Measurements from ENCODE around the gene PCDH12. TPM values are rescaled to one million over a fixed set of nuclear protein-coding genes. Genes with fewer than 3 reads are reported as not detected.

The PCDH12 gene
- total and polyA plus RNA-seq, 2 of the 8 experiments (the other 6 are each of a cell fraction or from before 2014, with no cell fraction given) = 0.06 to 0.17 TPM

DNA sequence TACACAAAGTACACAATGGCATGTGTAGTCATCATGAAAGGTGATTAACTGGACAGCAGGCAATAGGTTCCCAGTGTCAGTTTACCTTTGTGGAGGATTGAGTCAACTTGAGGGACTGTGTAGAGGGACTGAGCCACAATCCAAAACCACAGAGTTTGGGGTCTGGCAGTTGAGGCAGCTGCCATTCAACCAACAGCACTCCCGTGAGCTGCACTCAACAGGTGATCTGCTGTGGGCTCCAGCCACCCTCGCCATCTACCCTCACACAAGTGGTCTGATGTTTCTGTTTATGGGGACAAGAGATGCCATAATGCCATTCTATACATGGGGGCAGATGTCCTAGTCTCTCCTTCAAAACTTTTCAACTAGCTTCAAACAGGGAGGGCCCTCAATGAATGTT, 37.2 kb downstream of the PCDH12 start:
- Histone ChIP-seq H3K4me2 (ENCODE audit: insufficient read depth in 1 of 2, low read depth in 2 of 2, low read length in 2 of 2) (no peak overlapping the region), H3K27ac (ENCODE audit: low read depth, low read length) (no peak overlapping the region), H3K56ac (replicated peaks; ENCODE audit: insufficient read length, low read depth, low read length) (no peak overlapping the region), H2AFZ (ENCODE audit: low read length) (no peak overlapping the region), H3K23ac (ENCODE audit: insufficient read length) (no peak overlapping the region), H3K36me3 (ENCODE audit: control insufficient read depth in 2 of 4, insufficient read depth in 4 of 4, low read length in 3 of 4) (peaks cover 0 to 6% (median 3%) of the 10 kb centered on the region in 4 experiments; a peak in 3 of 8 replicates), H4K91ac (replicated peaks; ENCODE audit: insufficient read length, low read length) (no peak overlapping the region), H3K9ac (replicated peaks in 1 of 4; ENCODE audit: extremely low read depth in 1 of 4, low read depth in 3 of 4, low read length in 3 of 4) (no peak overlapping the region), H2BK5ac (ENCODE audit: low read depth, low read length) (no peak overlapping the region), H4K20me1 (replicated peaks in 1 of 2; ENCODE audit: control insufficient read depth in 1 of 2, insufficient read depth in 2 of 2, low read length in 2 of 2) (peaks cover 0 to 3% of the 10 kb centered on the region in 2 experiments), H3K79me2 (ENCODE audit: control insufficient read depth in 1 of 2, insufficient read depth in 2 of 2, low read length in 2 of 2) (peaks cover 4 to 9% of the 10 kb centered on the region in 2 experiments; a peak in 2 of 4 replicates), H2BK20ac (ENCODE audit: low read length) (no peak overlapping the region), H3K27me3 (replicated peaks in 1 of 4; ENCODE audit: control insufficient read depth in 3 of 4, extremely low read depth in 1 of 4, insufficient read depth in 3 of 4, low read length in 3 of 4) (no peaks in the 10 kb centered on the region), H3K18ac (ENCODE audit: extremely low read depth, low read length) (no peak overlapping the region), H3K4me1 (replicated peaks in 1 of 4; ENCODE audit: control insufficient read depth in 3 of 4, insufficient read depth in 4 of 4, low read length in 3 of 4) (peaks cover 0 to 6% (median 4%) of the 10 kb centered on the region in 4 experiments; a peak in 4 of 7 replicates), H3K4me3 (ENCODE audit: extremely low read depth in 1 of 4, insufficient read depth in 2 of 4, low read depth in 3 of 4, low read length in 4 of 4) (no peak overlapping the region), H2BK12ac (ENCODE audit: low read depth, low read length) (no peak overlapping the region), H3K23me2 (ENCODE audit: low read depth, low read length) (peaks cover 10% of the 10 kb centered on the region), H3K4ac (replicated peaks; ENCODE audit: insufficient read length, low read depth, low read length) (no peak overlapping the region), H3K9me3 (ENCODE audit: insufficient read depth in 2 of 2, low read depth in 1 of 2, low read length in 1 of 2) (no peaks in the 10 kb centered on the region), H2BK120ac (replicated peaks; ENCODE audit: low read depth, low read length) (no peak overlapping the region), H3K79me1 (ENCODE audit: low read depth, low read length) (peaks cover 2% of the 10 kb centered on the region; the same call in 1 of the 2 replicates), H2AK5ac (ENCODE audit: low read depth, low read length) (no peak overlapping the region), H3K14ac (ENCODE audit: insufficient read length) (no peak overlapping the region), H4K8ac (ENCODE audit: extremely low read depth, insufficient read depth, low read length) (no peak overlapping the region), H4K5ac (ENCODE audit: insufficient read length, low read depth, low read length) (no peak overlapping the region), H2BK15ac (ENCODE audit: low read length) (no peak overlapping the region)
- FAIRE-seq = no peak
- POLR2A ChIA-PET (ENCODE audit: partially characterized antibody) = interaction anchor here (1.1 to 1.7 kb wide), 2 partner anchors 10 to 45 kb away, joined by 3 to 6 read pairs; no protein-coding TSS in a partner anchor
- TF ChIP-seq TAF1 (IDR thresholded peaks at IDR 0.05; ENCODE audit: low read depth, low read length) (no peak), RFX5 (IDR thresholded peaks at IDR 0.05; ENCODE audit: borderline replicate concordance, low read depth, low read length) (no peak), SIX5 (IDR thresholded peaks at IDR 0.05; ENCODE audit: low read depth, low read length) (no peak), BACH1 (IDR thresholded peaks at IDR 0.05; ENCODE audit: low read length) (no peak), KDM5A (IDR thresholded peaks at IDR 0.05; ENCODE audit: low read length) (no peak), TAF7 (optimal IDR thresholded peaks at IDR 0.05; ENCODE audit: borderline replicate concordance, low read depth, low read length) (no peak), BRCA1 (IDR thresholded peaks at IDR 0.05; ENCODE audit: low read depth, low read length) (no peak), ASH2L (IDR thresholded peaks at IDR 0.05; ENCODE audit: low read length) (no peak)
- CTCF ChIA-PET (ENCODE audit: partially characterized antibody) = interaction anchor here (0.9 to 5.2 kb wide), 8 partner anchors 12 to 165 kb away, joined by 3 to 34 read pairs (median 4); partner anchors contain the start of genes PCDH1 and RNF14
- 77% methylated on average over 2 of the region's 2 CpGs; no CpG with 5 or more reads in 1 of the 2 experiments for WGBS, 2 experiments (ENCODE audit: extremely low coverage in 1 of 2, insufficient coverage in 1 of 2, insufficient read length in 1 of 2, insufficient replicate concordance in 2 of 2, low coverage in 1 of 2, low lambda C conversion rate in 2 of 2, missing lambda C conversion rate in 1 of 2)
- no peak for DNase-seq (ENCODE audit: low read depth in 1 of 2, low spot score in 2 of 2)
